Motor neuron (in vitro differentiated cells): ENCODE results near the gene ZNF12. TPM values are rescaled to one million over a fixed set of nuclear protein-coding genes. Genes with fewer than 3 reads are reported as not detected.

Experiments
- ATAC-seq, 8 experiments: fragments of 200-7000 bp; cut with Tn5 transposase; replicated peaks in 6 of 8; 2 replicates each; pipeline ENCODE4 v1.8.0; 2021; ENCODE audit warnings: mild to moderate bottlenecking in 8 of 8, moderate library complexity in 8 of 8
- H3K27ac ChIP-seq, 2 donors: fragments of 250-450 bp; sonication (Bioruptor Pico); 2 replicates each; pipeline ENCODE4 v1.9.0; 2021; ENCODE audit warnings: antibody characterized with exemption in 2 of 2, mild to moderate bottlenecking in 2 of 2, moderate library complexity in 1 of 2
- H3K4me1 ChIP-seq, 2 donors: fragments of 250-450 bp; sonication (Bioruptor Pico); replicated peaks in 1 of 2; 2 replicates each; pipeline ENCODE4 v1.6.1; 2021; ENCODE audit warnings: antibody characterized with exemption in 2 of 2, mild to moderate bottlenecking in 2 of 2, moderate library complexity in 1 of 2
- H3K4me3 ChIP-seq, 5 donors: fragments of 250-450 bp; sonication (Bioruptor Pico); 2 replicates each; pipeline ENCODE4 v1.9.0; 2021; ENCODE audit warnings: antibody characterized with exemption in 5 of 5, mild to moderate bottlenecking in 5 of 5, moderate library complexity in 4 of 5
- WGBS, 10 experiments: fragments of 450-650 bp; shearing (Covaris generic); methylation state at CpG; one replicate each; pipeline ENCODE4 v1.0.0; 2022; 5-methylcytosine and 5-hydroxymethylcytosine counted together
- in situ Hi-C, 9 experiments: fragments of 400-800 bp; cut with MboI; loops; one replicate each; pipeline ENCODE4 v1.15.0; 2021; ENCODE audit warnings: low sequenced_read_pairs in 9 of 9, low pct_unique_long_range_greater_than_20kb in 2 of 9; ENCODE audit not compliant: unreplicated experiment in 9 of 9
- total RNA-seq, 8 experiments: library from RNA; unstranded; fragments of 300-600 nt; gene quantifications; 2 replicates each; pipeline versions ENCODE4 v1.2.3 to v1.2.4, GENCODE V29; 2022

Gene ZNF12
- total RNA-seq, 8 experiments from 2014 or later, result 12.5 to 31.7 (median 24.1) TPM

DNA sequence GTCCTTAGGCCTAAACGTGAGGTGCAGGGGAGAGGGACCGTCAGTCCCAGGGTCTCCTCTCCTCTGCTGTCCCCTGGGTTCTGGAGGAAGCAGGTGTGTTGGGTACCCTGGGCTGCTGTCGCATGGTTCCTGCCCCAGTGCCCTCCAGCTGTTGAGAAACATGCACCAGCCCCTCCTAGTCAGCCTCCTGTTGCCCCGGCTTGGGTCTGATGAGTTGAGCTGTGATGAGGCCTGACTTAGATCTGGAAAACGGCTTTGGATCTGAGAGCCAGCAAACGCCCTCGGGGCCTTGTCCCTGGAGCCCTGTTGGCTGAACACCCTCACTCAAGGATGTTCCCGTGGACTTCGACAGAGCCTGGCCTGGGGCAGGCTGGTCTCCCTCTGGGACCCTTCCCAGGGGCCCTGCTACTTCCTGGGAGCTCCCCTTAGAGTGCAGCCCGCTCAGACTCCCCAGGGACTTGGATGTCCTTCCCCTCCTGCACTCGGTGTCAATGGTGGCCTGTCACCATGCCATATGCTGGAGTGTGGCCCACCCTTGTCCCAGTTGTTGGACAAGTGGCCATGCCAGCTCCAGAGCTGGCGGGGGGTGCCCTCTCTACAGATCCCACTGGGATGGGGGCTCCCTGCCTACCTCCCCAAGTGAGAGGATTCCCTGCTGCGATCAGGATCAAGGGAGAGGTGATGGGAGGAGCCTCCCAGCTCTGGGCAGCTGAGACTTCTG, 57.3 kb downstream of the ZNF12 start:
- H3K27ac ChIP-seq, result no peak overlapping the region
- WGBS, 10 experiments, result 83 to 100% (median 89%) methylated on average over 1 to 7 of the region's 13 CpGs; no CpG with 5 or more reads in 6 of the 10 experiments

DNA sequence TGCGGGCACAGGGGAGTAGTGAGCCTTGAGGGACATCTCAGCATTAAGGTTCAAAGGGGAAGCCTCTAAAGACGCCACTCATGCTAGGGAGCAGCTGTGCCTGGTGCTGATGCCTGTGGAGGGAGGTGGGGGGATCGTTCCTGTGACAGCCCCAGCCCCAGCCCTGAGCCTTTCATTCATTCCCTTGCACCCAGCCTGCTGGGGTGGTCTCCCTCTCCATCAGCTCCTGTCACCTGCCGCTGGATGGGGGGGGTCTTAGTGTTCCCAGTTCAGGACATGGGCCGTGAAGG, 58.0 kb downstream of the ZNF12 start:
- in situ Hi-C loops, result no loop called here
- Histone ChIP-seq H3K4me1 (no peaks in the 10 kb centered on the region), H3K27ac (no peak overlapping the region), H3K4me3 (no peak overlapping the region)
- WGBS, 10 experiments, result 93 to 100% (median 100%) methylated on average over 1 to 3 of the region's 5 CpGs; no CpG with 5 or more reads in 7 of the 10 experiments
- no peak for ATAC-seq

More for the DNA sequence above, 57.3 kb downstream of the ZNF12 start:
- Histone ChIP-seq H3K4me3 (no peak overlapping the region), H3K4me1 (no peaks in the 10 kb centered on the region)
- in situ Hi-C loops, result no loop called here
- no peak for ATAC-seq

- WGBS, 10 experiments, result 84 to 100% (median 92%) methylated on average over 3 to 5 of the region's 17 CpGs; no CpG with 5 or more reads in 4 of the 10 experiments
- no peak for ATAC-seq
- in situ Hi-C loops, result no loop called here
- Histone ChIP-seq H3K4me1 (no peaks in the 10 kb centered on the region), H3K27ac (no peak overlapping the region), H3K4me3 (no peak overlapping the region)
Measured at GRCh38 chr7:6648066-6648814, 58.5 kb downstream of the ZNF12 start.

- WGBS, 10 experiments, result 75 to 100% (median 90%) methylated on average over 2 to 4 of the region's 14 CpGs; no CpG with 5 or more reads in 7 of the 10 experiments
- no peak overlapping the region for H3K4me3 ChIP-seq
- no peak for ATAC-seq
- no peak overlapping the region for H3K27ac ChIP-seq
- in situ Hi-C loops, result no loop called here
- H3K4me1 ChIP-seq, result no peaks in the 10 kb centered on the region
Measured at GRCh38 chr7:6647541-6647940, 59.2 kb downstream of the ZNF12 start.

GRCh38 chr7:6647080-6647479, 59.7 kb downstream of the ZNF12 start:
- 67 to 100% (median 95%) methylated on average over 1 to 2 of the region's 8 CpGs; no CpG with 5 or more reads in 6 of the 10 experiments for WGBS, 10 experiments
- Histone ChIP-seq H3K4me3 (no peak overlapping the region), H3K4me1 (no peaks in the 10 kb centered on the region), H3K27ac (no peak overlapping the region)
- in situ Hi-C loops, result no loop called here
- ATAC-seq, result peak in 1 of 8 experiments; percentile 3

DNA sequence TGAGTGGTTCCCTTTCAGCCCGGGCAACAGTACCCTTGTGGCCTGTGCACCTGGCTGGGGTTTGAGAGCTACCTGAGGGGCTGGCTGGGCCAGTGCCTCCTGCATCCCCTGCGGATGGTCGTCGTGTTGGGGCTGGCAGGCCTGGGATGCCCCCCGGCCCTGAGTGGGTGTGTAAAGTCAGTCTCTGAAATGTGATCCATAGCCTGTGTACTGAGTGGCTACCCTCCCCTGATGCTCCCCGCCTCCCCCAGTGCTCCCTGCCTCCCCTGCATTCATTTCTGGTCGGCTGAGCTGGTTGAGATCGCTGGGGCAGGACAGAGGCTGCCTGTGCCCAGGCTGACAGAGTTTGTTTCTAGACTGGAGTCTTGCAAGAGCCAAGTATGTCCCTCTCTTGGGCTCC, 60.3 kb downstream of the ZNF12 start:
- peak in 1 of 8 experiments; percentile 16 for ATAC-seq
- Histone ChIP-seq H3K4me1 (no peaks in the 10 kb centered on the region), H3K4me3 (no peak overlapping the region), H3K27ac (no peak overlapping the region)
- WGBS, 10 experiments, result 100% methylated on average over 3 of the region's 8 CpGs; no CpG with 5 or more reads in 9 of the 10 experiments
- in situ Hi-C loops, result no loop called here

- no peak overlapping the region for H3K27ac ChIP-seq
- no peak for ATAC-seq
- in situ Hi-C loops, result no loop called here
- no peak overlapping the region for H3K4me3 ChIP-seq
- no peaks in the 10 kb centered on the region for H3K4me1 ChIP-seq
- 60 to 98% (median 88%) methylated on average over 1 to 5 of the region's 10 CpGs; no CpG with 5 or more reads in 6 of the 10 experiments for WGBS, 10 experiments
Measured at GRCh38 chr7:6644728-6645127, 62.0 kb downstream of the ZNF12 start.

DNA sequence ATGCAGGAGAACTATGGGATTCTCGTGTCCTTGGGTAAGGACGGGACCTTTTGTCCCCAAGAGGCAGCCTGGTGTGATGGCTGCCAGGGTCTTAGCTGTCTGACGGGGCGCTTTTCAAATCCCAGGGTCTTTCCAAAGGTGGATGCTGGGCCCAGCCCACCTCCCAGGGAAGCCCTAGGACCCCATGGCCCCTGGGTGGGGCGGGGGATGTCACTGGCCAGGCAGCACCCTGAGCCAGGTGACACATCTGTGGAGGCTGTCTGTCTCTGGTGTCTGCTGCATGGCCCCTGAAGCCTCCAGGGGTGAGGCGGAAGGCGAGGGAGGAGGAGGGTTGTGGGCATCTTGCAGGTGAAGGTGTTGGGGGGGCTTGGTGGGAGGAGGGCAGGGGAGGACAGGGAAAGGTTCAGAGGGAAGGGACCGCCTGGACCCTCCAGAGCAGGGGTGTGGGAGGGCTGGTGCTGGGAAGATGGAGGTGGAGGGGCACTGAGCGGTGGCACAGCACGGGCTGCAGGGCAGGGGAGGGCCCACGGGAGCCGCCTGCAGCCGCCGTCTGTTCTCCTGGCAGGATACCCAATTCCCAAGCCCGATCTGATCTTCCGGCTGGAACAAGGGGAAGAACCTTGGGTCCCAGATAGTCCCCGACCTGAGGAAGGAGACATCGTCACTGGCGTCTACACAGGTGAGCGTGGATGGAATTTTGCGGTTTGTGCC, 62.7 kb downstream of the ZNF12 start:
- Histone ChIP-seq H3K4me3 (no peak overlapping the region), H3K4me1 (no peaks in the 10 kb centered on the region), H3K27ac (no peak overlapping the region)
- no peak for ATAC-seq
- in situ Hi-C loops, result no loop called here
- 80 to 100% (median 99%) methylated on average over 1 to 6 of the region's 21 CpGs; no CpG with 5 or more reads in 4 of the 10 experiments for WGBS, 10 experiments

DNA sequence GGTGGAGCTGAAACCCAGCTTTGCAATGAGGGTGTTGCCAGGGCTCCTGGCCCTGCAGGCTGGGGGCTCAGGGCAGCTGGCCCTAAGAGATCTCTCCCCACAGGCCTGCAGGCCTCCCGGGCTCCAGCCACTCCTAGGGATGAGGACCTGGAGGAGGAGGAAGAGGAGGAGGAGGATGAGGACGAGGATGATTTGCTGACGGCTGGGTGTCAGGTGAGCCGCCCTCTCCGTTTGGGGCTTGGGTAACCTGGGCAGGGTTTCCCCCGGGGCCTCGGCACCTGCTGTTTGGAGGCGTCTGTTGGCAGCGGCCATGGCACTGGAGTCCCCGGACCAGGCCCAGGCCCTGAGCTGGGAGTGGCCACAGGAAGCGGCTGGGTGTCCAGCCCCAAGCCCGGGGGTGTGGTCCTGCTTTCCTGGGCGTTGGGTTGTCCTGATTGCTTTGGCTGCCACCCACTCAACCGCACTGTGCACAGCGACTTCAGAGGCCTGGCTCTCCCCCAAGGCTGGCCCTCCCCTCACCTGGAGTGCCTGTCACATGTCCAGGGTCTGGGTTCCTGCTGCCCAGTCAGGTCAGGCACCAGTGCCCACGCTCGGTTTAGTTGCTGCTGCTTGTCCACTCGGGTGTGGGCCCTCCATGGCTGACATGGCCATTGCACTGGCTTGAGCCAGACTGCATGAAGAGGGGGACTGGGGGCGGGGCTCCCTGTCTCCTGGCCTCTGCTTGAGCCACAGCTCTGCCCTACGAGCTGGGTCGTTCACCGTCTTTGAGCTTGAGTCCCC, 63.7 kb downstream of the ZNF12 start:
- peaks cover 7% of the 10 kb centered on the region in 2 donors for H3K4me1 ChIP-seq
- no peak overlapping the region for H3K27ac ChIP-seq
- WGBS, 10 experiments, result 60 to 83% (median 74%) methylated on average over 1 to 4 of the region's 22 CpGs; no CpG with 5 or more reads in 6 of the 10 experiments
- peak in 2 of 8 experiments; percentile 16 to 43 for ATAC-seq
- in situ Hi-C loops, result no loop called here
- H3K4me3 ChIP-seq, result no peak overlapping the region

GRCh38 chr7:6642239-6642839, 64.4 kb downstream of the ZNF12 start:
- in situ Hi-C loops, result no loop called here
- Histone ChIP-seq H3K4me1 (peaks cover 7% of the 10 kb centered on the region in 2 donors), H3K4me3 (no peak overlapping the region), H3K27ac (no peak overlapping the region)
- no peak for ATAC-seq
- whole genome bisulfite sequencing, 10 experiments, result 96 to 100% (median 98%) methylated on average over 1 to 14 of the region's 24 CpGs; no CpG with 5 or more reads in 5 of the 10 experiments

GRCh38 chr7:6641305-6642035, 65.3 kb downstream of the ZNF12 start:
- H3K4me1 ChIP-seq, result peaks cover 7% of the 10 kb centered on the region in 2 donors
- WGBS, 10 experiments, result 40 to 100% (median 95%) methylated on average over 1 to 4 of the region's 15 CpGs; no CpG with 5 or more reads in 5 of the 10 experiments
- no peak overlapping the region for H3K27ac ChIP-seq
- ATAC-seq, result no peak
- in situ Hi-C loops, result no loop called here
- H3K4me3 ChIP-seq, result no peak overlapping the region
